ENCODE data around the gene CIROP.
A peak's percentile ranks its signal among the peaks of the same experiment; 100 is the strongest.

Gene CIROP

GRCh38 chr14:23056956-23057756 lies 47.6 kb downstream of the CIROP start, which contains the start of gene CDH24:
CDH24 (minus strand) TSS chr14:23057520; CDS start chr14:23055733, 1,787 bp downstream.
- TF ChIP-seq CTCF (IDR thresholded peaks at IDR 0.05): no peak

GRCh38 chr14:23056145-23056955 lies 48.4 kb downstream of the CIROP start:
- peak; percentile 86 for TF ChIP-seq CTCF (IDR thresholded peaks at IDR 0.05)

- TF ChIP-seq CTCF (IDR thresholded peaks at IDR 0.05): no peak
These were observed 49.1 kb downstream of the CIROP start for GRCh38 chr14:23055621-23056144.

GRCh38 chr14:23055147-23055550 lies 49.6 kb downstream of the CIROP start:
- TF ChIP-seq CTCF (IDR thresholded peaks at IDR 0.05): no peak

GRCh38 chr14:23054000-23054811 lies 50.6 kb downstream of the CIROP start:
- no peak for TF ChIP-seq CTCF (IDR thresholded peaks at IDR 0.05)

- TF ChIP-seq CTCF (IDR thresholded peaks at IDR 0.05): no peak
These were observed 51.4 kb downstream of the CIROP start for GRCh38 chr14:23053426-23053825.

GRCh38 chr14:23052671-23053070 lies 52.1 kb downstream of the CIROP start:
- no peak for TF ChIP-seq CTCF (IDR thresholded peaks at IDR 0.05)
